CD14-positive monocyte (primary cell): Measurements from ENCODE around the gene CTNNA2. TPM values are rescaled to one million over a fixed set of nuclear protein-coding genes. Genes with fewer than 3 reads are reported as not detected.

Experiments
- DNase-seq, 3 donors: peaks; one replicate each; pipeline ENCODE4 v3.0.0-alpha.2; 2011 to 2022
- H2AFZ ChIP-seq: 2 replicates; pipeline ENCODE4 v1.6.0; 2012; ENCODE audit warnings: mild to moderate bottlenecking, low read depth, low read length, inconsistent platforms; ENCODE audit not compliant: insufficient read depth, poor library complexity, severe bottlenecking
- H3K27ac ChIP-seq, 2 donors: 1 replicate in 1 of 2; 2 replicates in 1 of 2; pipeline ENCODE4 v1.5.1; 2012 to 2013; ENCODE audit warnings: low read length in 2 of 2, control low read depth in 1 of 2, inconsistent platforms in 1 of 2, low read depth in 1 of 2, mild to moderate bottlenecking in 1 of 2
- H3K27me3 ChIP-seq, 2 donors: one replicate each; pipeline versions ENCODE4 v1.6.0 to v1.6.1; 2011 to 2013; ENCODE audit warnings: low read length in 2 of 2; ENCODE audit not compliant: control insufficient read depth in 2 of 2, insufficient read depth in 2 of 2
- H3K36me3 ChIP-seq, 2 donors: replicated peaks in 1 of 2; 1 replicate in 1 of 2; 2 replicates in 1 of 2; pipeline versions ENCODE4 v1.5.1 to v1.6.1; 2012 to 2013; ENCODE audit warnings: low read length in 2 of 2, control low read depth in 1 of 2, inconsistent platforms in 1 of 2, mild to moderate bottlenecking in 1 of 2; ENCODE audit not compliant: insufficient read depth in 2 of 2, control insufficient read depth in 1 of 2
- H3K4me1 ChIP-seq, 2 donors: 1 replicate in 1 of 2; 2 replicates in 1 of 2; pipeline versions ENCODE4 v1.5.1 to v1.6.1; 2012 to 2013; ENCODE audit warnings: low read length in 2 of 2, control low read depth in 1 of 2, inconsistent platforms in 1 of 2, mild to moderate bottlenecking in 1 of 2, moderate library complexity in 1 of 2; ENCODE audit not compliant: insufficient read depth in 2 of 2, control insufficient read depth in 1 of 2
- H3K4me2 ChIP-seq: replicated peaks from 2 replicates; pipeline ENCODE3; 2012; ENCODE audit warnings: low read length, moderate library complexity, mild to moderate bottlenecking; ENCODE audit not compliant: poor library complexity, severe bottlenecking; ENCODE audit errors: extremely low read depth
- H3K4me3 ChIP-seq, 3 experiments: fragments of 200-600 bp in 1 of 3; sonication (generic) in 1 of 3; replicated peaks in 1 of 3; 1 replicate in 2 of 3; 2 replicates in 1 of 3; pipeline ENCODE4 v1.5.1; 2011 to 2013; ENCODE audit warnings: low read length in 3 of 3, mild to moderate bottlenecking in 3 of 3, control low read depth in 2 of 3, low read depth in 2 of 3, inconsistent platforms in 1 of 3, moderate library complexity in 1 of 3
- H3K79me2 ChIP-seq: 2 replicates; pipeline ENCODE4 v1.6.0; 2012; ENCODE audit warnings: mild to moderate bottlenecking, control low read depth, inconsistent platforms, low read length, moderate library complexity; ENCODE audit not compliant: insufficient read depth
- H3K9ac ChIP-seq: 2 replicates; pipeline ENCODE4 v1.6.0; 2017; ENCODE audit warnings: low read length, mild to moderate bottlenecking; ENCODE audit not compliant: insufficient read depth, poor library complexity, severe bottlenecking
- H3K9me3 ChIP-seq, 2 donors: replicated peaks in 1 of 2; 1 replicate in 1 of 2; 2 replicates in 1 of 2; pipeline versions ENCODE4 v1.5.1 to v1.6.1; 2012 to 2013; ENCODE audit warnings: low read length in 2 of 2, control low read depth in 1 of 2; ENCODE audit not compliant: control insufficient read depth in 1 of 2, insufficient read depth in 1 of 2
- H4K20me1 ChIP-seq: 2 replicates; pipeline ENCODE4 v1.6.0; 2012; ENCODE audit warnings: mild to moderate bottlenecking, low read length, control low read depth, moderate library complexity; ENCODE audit not compliant: insufficient read depth
- H3K27ac Mint-ChIP-seq, 7 donors: one replicate each; pipeline ENCODE4 v1.8.0; 2020; ENCODE audit warnings: mild to moderate bottlenecking in 7 of 7, mixed read lengths in 7 of 7, moderate library complexity in 6 of 7, inconsistent platforms in 2 of 7
- H3K27me3 Mint-ChIP-seq, 3 donors: one replicate each; pipeline ENCODE4 v1.8.0; 2021 to 2022; ENCODE audit warnings: low read depth in 3 of 3, mild to moderate bottlenecking in 3 of 3, mixed read lengths in 3 of 3, moderate library complexity in 3 of 3, inconsistent platforms in 1 of 3
- H3K36me3 Mint-ChIP-seq, 2 donors: one replicate each; pipeline ENCODE4 v1.8.0; 2020; ENCODE audit warnings: mixed read lengths in 2 of 2, inconsistent platforms in 1 of 2, mild to moderate bottlenecking in 1 of 2
- H3K4me1 Mint-ChIP-seq: one replicate; pipeline ENCODE4 v1.8.0; 2020; ENCODE audit warnings: mild to moderate bottlenecking, mixed read lengths
- H3K4me3 Mint-ChIP-seq, 2 donors: one replicate each; pipeline ENCODE4 v1.8.0; 2020; ENCODE audit warnings: mild to moderate bottlenecking in 2 of 2, mixed read lengths in 2 of 2, moderate library complexity in 1 of 2
- H3K9me3 Mint-ChIP-seq, 7 donors: one replicate each; pipeline ENCODE4 v1.8.0; 2020 to 2022; ENCODE audit warnings: mixed read lengths in 7 of 7, mild to moderate bottlenecking in 6 of 7, moderate library complexity in 6 of 7, inconsistent platforms in 2 of 7
- WGBS: methylation state at CpG from one replicate; pipeline ENCODE4 v1.1.5; 2013; ENCODE audit warnings: missing lambda C conversion rate; ENCODE audit not compliant: insufficient coverage; 5-methylcytosine and 5-hydroxymethylcytosine counted together
- intact Hi-C, 2 donors: fragments of 100-400 bp; cut with micrococcal nuclease; formaldehyde crosslinking; loops; one replicate each; pipeline versions ENCODE4 v1.15.0 to v1.15.1; 2023
- polyA plus RNA-seq, 3 donors: library from polyadenylated mRNA; depleted of rRNA in 1 of 3; unstranded in 2 of 3; stranded (reverse) in 1 of 3; fragments of 300-500 nt in 2 of 3; fragments of >200 nt in 1 of 3; fragmentation: Illumina TruSeq in 2 of 3; gene quantifications; 1 replicate in 2 of 3; 2 replicates in 1 of 3; pipeline ENCODE4 v1.2.3, GENCODE V29; 2012 to 2021
- TF ChIP-seq, protein P1 (sequence below): fragments of 200-600 bp; IDR thresholded peaks from one replicate; pipeline ENCODE4 v1.8.0; 2022; ENCODE audit warnings: antibody characterized with exemption, mild to moderate bottlenecking

Gene CTNNA2
- polyA plus RNA-seq, 3 donors = not detected

DNA sequence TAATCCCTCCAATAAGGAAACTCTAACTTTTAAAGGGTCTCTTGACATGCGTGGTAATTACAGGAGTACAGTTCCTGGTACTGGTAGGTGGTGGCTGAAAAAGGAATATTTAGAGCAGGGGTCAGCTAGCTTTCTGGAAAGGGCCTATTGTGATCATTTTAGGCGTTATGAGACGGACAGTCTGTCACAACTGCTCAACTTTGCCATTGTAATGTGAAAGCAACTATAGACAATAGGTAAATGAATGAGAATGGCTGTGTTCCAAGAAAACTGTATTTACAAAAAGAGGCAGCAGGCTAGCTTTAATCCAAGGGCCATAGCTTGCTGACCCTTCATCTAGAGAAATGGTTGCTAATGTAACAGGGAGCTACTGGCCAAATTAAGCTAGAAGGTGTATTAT, 969.4 kb downstream of the CTNNA2 start:
- H2AFZ ChIP-seq = no peak overlapping the region
- no peak overlapping the region for H3K4me3 Mint-ChIP-seq
- peaks cover 0 to 10% (median 3%) of the 10 kb centered on the region in 7 donors for H3K9me3 Mint-ChIP-seq
- H3K4me1 ChIP-seq = no peaks in the 10 kb centered on the region
- no peak overlapping the region for H3K27ac ChIP-seq
- no peak overlapping the region for H3K4me2 ChIP-seq
- H3K27ac Mint-ChIP-seq = no peak overlapping the region
- no peak for DNase-seq
- no peaks in the 10 kb centered on the region for H3K79me2 ChIP-seq
- no peaks in the 10 kb centered on the region for H3K36me3 ChIP-seq
- TF ChIP-seq, protein P1, sequence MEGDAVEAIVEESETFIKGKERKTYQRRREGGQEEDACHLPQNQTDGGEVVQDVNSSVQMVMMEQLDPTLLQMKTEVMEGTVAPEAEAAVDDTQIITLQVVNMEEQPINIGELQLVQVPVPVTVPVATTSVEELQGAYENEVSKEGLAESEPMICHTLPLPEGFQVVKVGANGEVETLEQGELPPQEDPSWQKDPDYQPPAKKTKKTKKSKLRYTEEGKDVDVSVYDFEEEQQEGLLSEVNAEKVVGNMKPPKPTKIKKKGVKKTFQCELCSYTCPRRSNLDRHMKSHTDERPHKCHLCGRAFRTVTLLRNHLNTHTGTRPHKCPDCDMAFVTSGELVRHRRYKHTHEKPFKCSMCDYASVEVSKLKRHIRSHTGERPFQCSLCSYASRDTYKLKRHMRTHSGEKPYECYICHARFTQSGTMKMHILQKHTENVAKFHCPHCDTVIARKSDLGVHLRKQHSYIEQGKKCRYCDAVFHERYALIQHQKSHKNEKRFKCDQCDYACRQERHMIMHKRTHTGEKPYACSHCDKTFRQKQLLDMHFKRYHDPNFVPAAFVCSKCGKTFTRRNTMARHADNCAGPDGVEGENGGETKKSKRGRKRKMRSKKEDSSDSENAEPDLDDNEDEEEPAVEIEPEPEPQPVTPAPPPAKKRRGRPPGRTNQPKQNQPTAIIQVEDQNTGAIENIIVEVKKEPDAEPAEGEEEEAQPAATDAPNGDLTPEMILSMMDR = no peak
- no peak overlapping the region for H3K4me3 ChIP-seq
- no peaks in the 10 kb centered on the region for H3K27me3 ChIP-seq
- no peaks in the 10 kb centered on the region for H3K4me1 Mint-ChIP-seq
- intact Hi-C loops = no loop called here
- no peaks in the 10 kb centered on the region for H3K27me3 Mint-ChIP-seq
- no peaks in the 10 kb centered on the region for H3K9me3 ChIP-seq
- H4K20me1 ChIP-seq = no peaks in the 10 kb centered on the region
- H3K9ac ChIP-seq = no peak overlapping the region
- 83% methylated on average over 1 of the region's 3 CpGs for WGBS
- no peaks in the 10 kb centered on the region for H3K36me3 Mint-ChIP-seq

DNA sequence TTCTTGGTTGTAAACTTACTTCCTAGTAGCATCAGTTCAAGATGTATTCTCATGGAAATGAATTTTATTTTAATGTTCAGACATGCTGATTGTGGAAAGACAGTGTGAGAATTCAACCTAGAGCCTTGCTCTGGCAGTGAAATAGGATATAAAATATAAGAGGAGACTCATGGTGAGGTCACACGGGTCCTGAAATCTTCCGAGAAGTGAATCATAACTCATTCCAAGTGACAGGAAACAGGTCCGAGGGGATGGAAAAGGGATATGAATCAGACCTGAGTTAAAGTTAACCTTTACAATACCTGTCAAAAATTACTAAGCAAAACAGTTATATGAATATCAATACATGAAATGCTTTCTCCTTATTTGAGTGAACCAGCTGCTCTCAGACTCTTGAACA, 976.9 kb downstream of the CTNNA2 start:
- Histone ChIP-seq H3K36me3 (no peaks in the 10 kb centered on the region), H4K20me1 (no peaks in the 10 kb centered on the region), H3K4me2 (no peak overlapping the region), H3K27ac (no peak overlapping the region), H3K79me2 (no peaks in the 10 kb centered on the region), H3K4me1 (no peaks in the 10 kb centered on the region), H2AFZ (no peak overlapping the region), H3K9ac (no peak overlapping the region), H3K9me3 (no peaks in the 10 kb centered on the region), H3K4me3 (no peak overlapping the region), H3K27me3 (no peaks in the 10 kb centered on the region)
- intact Hi-C loops = no loop called here
- no peak overlapping the region for H3K4me3 Mint-ChIP-seq
- H3K9me3 Mint-ChIP-seq = peaks cover 0 to 7% (median 3%) of the 10 kb centered on the region in 7 donors
- no peaks in the 10 kb centered on the region for H3K4me1 Mint-ChIP-seq
- no peak for DNase-seq
- WGBS = no CpG with 5 or more reads among the region's 3 CpGs
- TF ChIP-seq, protein P1 = no peak
- no peaks in the 10 kb centered on the region for H3K36me3 Mint-ChIP-seq
- H3K27me3 Mint-ChIP-seq = no peaks in the 10 kb centered on the region
- no peak overlapping the region for H3K27ac Mint-ChIP-seq
